22Rv1 (cell line): ENCODE data around the gene LIMS1.

ENCODE experiments used
- H3K27ac ChIP-seq: fragments of 450-650 bp; 2 replicates; pipeline ENCODE4 v1.5.1; 2017
- CTCF ChIP-seq: fragments of 450-650 bp; IDR thresholded peaks from 2 replicates; pipeline ENCODE4 v1.5.1; 2017; ENCODE audit warnings: mild to moderate bottlenecking
- ZFX ChIP-seq: fragments of 450-650 bp; IDR thresholded peaks from 2 replicates; pipeline ENCODE4 v1.6.1; 2017; ENCODE audit warnings: antibody characterized with exemption, borderline replicate concordance

LIMS1 gene

GRCh38 chr2:108560241-108560811, 26.1 kb downstream of the LIMS1 start:
- no peak for TF ChIP-seq CTCF
- no peak for TF ChIP-seq ZFX
- H3K27ac ChIP-seq, result no peak overlapping the region

- H3K27ac ChIP-seq, result no peak overlapping the region
- TF ChIP-seq ZFX (no peak), CTCF (no peak)
These were observed 26.7 kb downstream of the LIMS1 start for GRCh38 chr2:108560895-108561530.

- TF ChIP-seq ZFX, result no peak
- TF ChIP-seq CTCF, result no peak
- no peak overlapping the region for H3K27ac ChIP-seq
These were observed 28.0 kb downstream of the LIMS1 start for GRCh38 chr2:108562274-108562673.

GRCh38 chr2:108564510-108564909, 30.2 kb downstream of the LIMS1 start:
- no peak overlapping the region for H3K27ac ChIP-seq
- TF ChIP-seq ZFX, result no peak
- TF ChIP-seq CTCF, result no peak

DNA sequence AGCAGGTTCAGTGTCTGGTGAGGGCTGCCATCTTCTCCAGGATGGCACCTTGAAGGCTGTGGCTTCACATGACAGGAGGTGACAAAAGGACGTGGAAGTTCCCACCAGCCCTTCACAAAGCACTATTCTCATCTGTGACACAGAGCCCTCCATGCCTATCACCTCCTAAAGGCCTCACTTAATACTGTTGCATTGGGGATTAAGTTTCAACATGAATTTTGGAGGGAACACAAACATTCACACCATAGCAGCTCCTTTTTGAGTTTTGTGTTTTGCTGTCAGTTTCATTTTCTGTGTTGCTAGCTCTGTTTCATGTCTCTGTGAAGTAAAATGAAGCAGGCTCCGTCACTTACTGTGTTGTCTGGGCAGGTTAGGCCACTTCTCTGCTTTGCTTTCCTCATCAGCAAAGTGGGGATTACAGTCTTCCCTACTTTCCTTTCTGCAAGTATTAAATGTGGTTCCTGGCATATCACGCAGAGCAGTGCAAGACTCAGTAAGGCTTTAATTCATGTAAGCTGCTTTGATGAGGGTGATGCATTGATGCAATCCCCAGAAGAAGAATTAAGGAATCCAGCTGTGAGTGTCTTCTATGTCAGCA, 31.6 kb downstream of the LIMS1 start:
- TF ChIP-seq CTCF (no peak), ZFX (no peak)
- no peak overlapping the region for H3K27ac ChIP-seq

DNA sequence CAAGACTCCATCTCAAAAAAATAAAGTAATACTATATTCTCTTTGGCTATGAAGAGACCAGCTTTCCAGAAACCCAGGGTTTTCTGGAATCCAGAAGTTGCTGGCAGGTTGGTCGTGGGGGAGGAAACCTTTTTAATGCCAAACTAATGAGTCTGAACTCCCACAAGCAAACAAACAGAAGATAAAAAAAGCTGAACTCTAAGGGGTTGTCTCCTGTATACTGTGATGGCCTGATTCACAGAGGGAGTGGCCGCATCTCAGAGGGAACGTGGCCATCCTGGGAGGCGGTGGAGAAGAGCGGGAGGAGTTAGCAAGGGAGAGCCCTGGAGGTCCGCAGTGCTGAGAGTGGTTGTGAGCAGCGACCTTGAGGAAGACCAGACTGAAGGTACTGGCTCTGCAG, 36.1 kb downstream of the LIMS1 start:
- no peak overlapping the region for H3K27ac ChIP-seq
- TF ChIP-seq ZFX, result no peak
- TF ChIP-seq CTCF, result no peak

DNA sequence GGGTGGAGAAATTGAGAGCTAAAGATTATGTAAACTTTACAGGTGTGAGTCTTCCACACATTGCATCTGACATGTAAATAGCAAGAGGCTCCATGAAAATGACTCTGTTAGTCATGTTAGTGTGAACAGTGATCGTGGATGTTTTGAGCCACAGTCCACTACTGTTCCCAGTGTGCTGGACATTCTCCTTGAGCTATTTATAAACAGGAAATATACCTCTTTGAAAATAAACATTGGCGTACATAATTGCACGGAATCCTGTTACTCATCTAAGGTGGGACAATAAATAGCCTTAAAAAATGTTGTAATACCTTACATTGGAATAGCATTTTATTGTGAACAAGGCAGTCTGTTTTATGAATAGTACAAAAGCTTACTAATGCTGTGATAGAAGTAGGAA, 37.0 kb downstream of the LIMS1 start:
- TF ChIP-seq CTCF, result no peak
- no peak for TF ChIP-seq ZFX
- H3K27ac ChIP-seq, result no peak overlapping the region
